GM23338 (cell line): Measurements from ENCODE around the gene ANTXR2. TPM values are rescaled to one million over a fixed set of nuclear protein-coding genes. Genes with fewer than 3 reads are reported as not detected.

ENCODE experiments used
- ATAC-seq: fragments of 200-7000 bp; cut with Tn5 transposase; 3 replicates; pipeline ENCODE4 v1.9.1; 2020
- DNase-seq: peaks from one replicate; pipeline ENCODE4 v3.0.0-alpha.2; 2015; ENCODE audit warnings: low spot score
- H2AFZ ChIP-seq: fragments of 200-600 bp; sonication (generic); 2 replicates; pipeline ENCODE4 v1.8.0; 2016; ENCODE audit warnings: antibody characterized with exemption, mild to moderate bottlenecking, moderate library complexity
- H3F3A ChIP-seq: fragments of 200-600 bp; sonication (generic); replicated peaks from 2 replicates; pipeline ENCODE4 v1.8.0; 2017; ENCODE audit warnings: antibody characterized with exemption, mixed run types, low read depth
- H3K27ac ChIP-seq: fragments of 200-600 bp; sonication (generic); 2 replicates; pipeline ENCODE4 v1.6.1; 2016; ENCODE audit warnings: low read depth
- H3K27me3 ChIP-seq: fragments of 200-600 bp; sonication (generic); 2 replicates; pipeline ENCODE4 v1.8.0; 2016; ENCODE audit warnings: mild to moderate bottlenecking, mixed run types, moderate library complexity; ENCODE audit not compliant: insufficient read depth
- H3K36me3 ChIP-seq: fragments of 200-600 bp; sonication (generic); 2 replicates; pipeline ENCODE4 v1.8.0; 2016; ENCODE audit warnings: mild to moderate bottlenecking; ENCODE audit not compliant: insufficient read depth
- H3K4me1 ChIP-seq: fragments of 200-600 bp; sonication (generic); 2 replicates; pipeline ENCODE4 v1.8.0; 2016; ENCODE audit warnings: mild to moderate bottlenecking, moderate library complexity; ENCODE audit not compliant: insufficient read depth
- H3K4me2 ChIP-seq: fragments of 200-600 bp; sonication (generic); 2 replicates; pipeline ENCODE4 v1.7.1; 2017; ENCODE audit warnings: mixed run types
- H3K4me3 ChIP-seq: fragments of 200-600 bp; sonication (generic); 2 replicates; pipeline ENCODE4 v1.6.1; 2016; ENCODE audit warnings: mixed run types
- H3K79me2 ChIP-seq: fragments of 200-600 bp; sonication (generic); replicated peaks from 2 replicates; pipeline ENCODE4 v1.8.0; 2017; ENCODE audit warnings: mild to moderate bottlenecking; ENCODE audit not compliant: insufficient read depth
- H3K9me2 ChIP-seq: fragments of 200-600 bp; sonication (generic); 2 replicates; pipeline ENCODE4 v1.8.0; 2017; ENCODE audit not compliant: insufficient read depth
- H4K20me1 ChIP-seq: fragments of 200-600 bp; sonication (generic); replicated peaks from 2 replicates; pipeline ENCODE4 v1.8.0; 2017; ENCODE audit warnings: mild to moderate bottlenecking; ENCODE audit not compliant: insufficient read depth
- H3K27ac Mint-ChIP-seq: 2 replicates; pipeline ENCODE4 v1.8.0; 2020; ENCODE audit warnings: inconsistent platforms, mild to moderate bottlenecking, moderate library complexity, mixed read lengths
- H3K27me3 Mint-ChIP-seq: 3 replicates; pipeline ENCODE4 v1.8.0; 2022; ENCODE audit warnings: low read depth, mild to moderate bottlenecking, moderate library complexity, mixed read lengths, inconsistent platforms; ENCODE audit not compliant: insufficient read depth, poor library complexity
- H3K36me3 Mint-ChIP-seq: 3 replicates; pipeline ENCODE4 v1.8.0; 2021; ENCODE audit warnings: low read depth, mild to moderate bottlenecking, inconsistent platforms, moderate library complexity, mixed read lengths
- H3K4me1 Mint-ChIP-seq: 3 replicates; pipeline ENCODE4 v1.8.0; 2020; ENCODE audit warnings: mild to moderate bottlenecking, inconsistent platforms, mixed read lengths
- H3K4me3 Mint-ChIP-seq: 3 replicates; pipeline ENCODE4 v1.8.0; 2021; ENCODE audit warnings: moderate library complexity, mild to moderate bottlenecking, inconsistent platforms, mixed read lengths
- H3K9me3 Mint-ChIP-seq: 3 replicates; pipeline ENCODE4 v1.8.0; 2020; ENCODE audit warnings: moderate library complexity, mild to moderate bottlenecking, inconsistent platforms, mixed read lengths
- CREB1 ChIP-seq: fragments of 250-450 bp; sonication (Bioruptor Pico); IDR thresholded peaks from 2 replicates; pipeline ENCODE4 v1.5.0; 2020; ENCODE audit warnings: low read depth, mild to moderate bottlenecking, moderate library complexity
- ETS1 ChIP-seq: IDR thresholded peaks from 2 replicates; pipeline ENCODE4 v1.6.1; 2016; ENCODE audit warnings: antibody characterized with exemption
- EZH2 ChIP-seq: fragments of 200-600 bp; sonication (generic); IDR thresholded peaks from one replicate; pipeline ENCODE4 v1.8.0; 2017; ENCODE audit warnings: antibody characterized with exemption, mild to moderate bottlenecking, low read depth; ENCODE audit not compliant: unreplicated experiment
- JUNB ChIP-seq: IDR thresholded peaks from one replicate; pipeline ENCODE4 v1.6.1; 2016; ENCODE audit warnings: antibody characterized with exemption; ENCODE audit not compliant: unreplicated experiment
- NANOG ChIP-seq: IDR thresholded peaks from 2 replicates; pipeline ENCODE4 v1.6.1; 2016; ENCODE audit warnings: antibody characterized with exemption, borderline replicate concordance
- STAT1 ChIP-seq: IDR thresholded peaks from one replicate; pipeline ENCODE4 v1.6.1; 2016; ENCODE audit warnings: antibody characterized with exemption; ENCODE audit not compliant: unreplicated experiment
- ZNF331 ChIP-seq: fragments of 250-450 bp; sonication (Bioruptor Pico); IDR thresholded peaks from 2 replicates; pipeline ENCODE4 v1.5.0; 2020; ENCODE audit warnings: low read depth, mild to moderate bottlenecking, moderate library complexity
- ZNF462 ChIP-seq: fragments of 250-450 bp; sonication (Bioruptor Pico); IDR thresholded peaks from 2 replicates; pipeline ENCODE4 v1.5.0; 2020; ENCODE audit warnings: mild to moderate bottlenecking, moderate library complexity
- polyA plus RNA-seq: library from polyadenylated mRNA; unstranded; fragments of >200 nt; fragmentation: Nextera tagmentation; extraction: Ambion mirVana; gene quantifications from 2 replicates; pipeline ENCODE4 v1.2.1, GENCODE V29; 2016
- total RNA-seq: library from RNA; depleted of rRNA; stranded (reverse); fragments of >200 nt; shearing (Covaris generic); gene quantifications from 2 replicates; pipeline ENCODE4 v1.2.3, GENCODE V29; 2014

ANTXR2 gene
- total and polyA plus RNA-seq, 2 experiments from 2014 or later, result 2.0 to 5.3 TPM

- TF ChIP-seq ETS1 (no peak), JUNB (no peak), NANOG (no peak), STAT1 (no peak), EZH2 (no peak)
These were observed 3.7 kb upstream of the ANTXR2 start (continued) for GRCh38 chr4:80076681-80077080.

- Histone ChIP-seq H3K4me3 (no peak overlapping the region), H3K4me1 (peaks cover 17% of the 10 kb centered on the region), H4K20me1 (no peaks in the 10 kb centered on the region), H3K27ac (no peak overlapping the region), H3K36me3 (no peaks in the 10 kb centered on the region; the same call in 1 of the 2 replicates), H3K27me3 (peaks cover 21% of the 10 kb centered on the region), H2AFZ (no peak overlapping the region), H3K4me2 (no peak overlapping the region), H3K9me2 (peaks cover 14% of the 10 kb centered on the region), H3F3A (no peaks in the 10 kb centered on the region), H3K79me2 (no peaks in the 10 kb centered on the region)
- H3K4me1 Mint-ChIP-seq, result peaks cover 20% of the 10 kb centered on the region
- peaks cover 2% of the 10 kb centered on the region; the same call in 1 of the 3 replicates for H3K9me3 Mint-ChIP-seq
- ATAC-seq, result no peak
- TF ChIP-seq STAT1 (no peak), ZNF462 (CRISPR knock-in tag) (no peak), EZH2 (no peak), CREB1 (no peak), ZNF331 (CRISPR knock-in tag) (no peak)
- H3K27ac Mint-ChIP-seq, result no peak overlapping the region
- H3K27me3 Mint-ChIP-seq, result peaks cover 14% of the 10 kb centered on the region
- DNase-seq, result no peak
- H3K36me3 Mint-ChIP-seq, result no peaks in the 10 kb centered on the region
- no peak overlapping the region for H3K4me3 Mint-ChIP-seq
These were observed 3.1 kb upstream of the ANTXR2 start for GRCh38 chr4:80075995-80076675.
